Neural progenitor cell (in vitro differentiated cells): ENCODE data around the gene ARL2. TPM values are rescaled to one million over a fixed set of nuclear protein-coding genes. Genes with fewer than 3 reads are reported as not detected.

Source experiments
- DNase-seq: peaks from one replicate; pipeline ENCODE4 v3.0.0-alpha.2; 2016; ENCODE audit warnings: low spot score
- H2AFZ ChIP-seq: fragments of 200-600 bp; sonication (generic); replicated peaks from 2 replicates; pipeline ENCODE4 v1.6.1; 2016; ENCODE audit warnings: antibody characterized with exemption
- H3F3A ChIP-seq: fragments of 200-600 bp; sonication (generic); 2 replicates; pipeline ENCODE4 v1.6.1; 2016; ENCODE audit warnings: antibody characterized with exemption, low read depth
- H3K27ac ChIP-seq: fragments of 200-600 bp; sonication (generic); 2 replicates; pipeline ENCODE4 v1.5.1; 2016; ENCODE audit warnings: mild to moderate bottlenecking
- H3K27me3 ChIP-seq: fragments of 200-600 bp; sonication (generic); 2 replicates; pipeline ENCODE4 v1.6.1; 2016; ENCODE audit warnings: mild to moderate bottlenecking, moderate library complexity
- H3K36me3 ChIP-seq: fragments of 200-600 bp; sonication (generic); 2 replicates; pipeline ENCODE4 v1.5.1; 2016
- H3K4me1 ChIP-seq: fragments of 200-600 bp; sonication (generic); 2 replicates; pipeline ENCODE4 v1.6.1; 2016; ENCODE audit warnings: mixed run types
- H3K4me2 ChIP-seq: fragments of 200-600 bp; sonication (generic); 2 replicates; pipeline ENCODE4 v1.6.1; 2016
- H3K4me3 ChIP-seq: fragments of 200-600 bp; sonication (generic); 2 replicates; pipeline ENCODE4 v1.5.1; 2016
- H3K79me2 ChIP-seq: fragments of 200-600 bp; sonication (generic); 2 replicates; pipeline ENCODE4 v1.6.1; 2016; ENCODE audit warnings: low read depth
- H3K9ac ChIP-seq: fragments of 200-600 bp; sonication (generic); 2 replicates; pipeline ENCODE4 v1.6.1; 2016
- H3K9me3 ChIP-seq: fragments of 200-600 bp; sonication (generic); 2 replicates; pipeline ENCODE4 v1.5.1; 2016; ENCODE audit warnings: low read depth
- H4K20me1 ChIP-seq: fragments of 200-600 bp; sonication (generic); 2 replicates; pipeline ENCODE4 v1.6.1; 2016; ENCODE audit warnings: low read depth
- H3K27ac Mint-ChIP-seq: 3 replicates; pipeline ENCODE4 v1.8.0; 2021; ENCODE audit warnings: mixed read lengths
- H3K27me3 Mint-ChIP-seq: 2 replicates; pipeline ENCODE4 v1.8.0; 2022; ENCODE audit warnings: low read depth, mild to moderate bottlenecking, inconsistent platforms, moderate library complexity, mixed read lengths; ENCODE audit not compliant: insufficient read depth
- H3K36me3 Mint-ChIP-seq: 3 replicates; pipeline ENCODE4 v1.8.0; 2021; ENCODE audit warnings: mixed read lengths
- H3K4me1 Mint-ChIP-seq: 3 replicates; pipeline ENCODE4 v1.8.0; 2021; ENCODE audit warnings: mixed read lengths
- H3K4me3 Mint-ChIP-seq: 3 replicates; pipeline ENCODE4 v1.8.0; 2021; ENCODE audit warnings: mild to moderate bottlenecking, moderate library complexity, mixed read lengths
- H3K9me3 Mint-ChIP-seq: 3 replicates; pipeline ENCODE4 v1.8.0; 2020; ENCODE audit warnings: mixed read lengths
- CTCF ChIP-seq: fragments of 200-600 bp; sonication (generic); IDR thresholded peaks from 2 replicates; pipeline ENCODE4 v1.5.1; 2017; ENCODE audit warnings: antibody characterized with exemption, mild to moderate bottlenecking
- EZH2 ChIP-seq: fragments of 200-600 bp; sonication (generic); IDR thresholded peaks from 2 replicates; pipeline ENCODE4 v1.6.1; 2017; ENCODE audit warnings: antibody characterized with exemption, mild to moderate bottlenecking, moderate library complexity
- EZH2phosphoT487 ChIP-seq: fragments of 200-600 bp; sonication (generic); IDR thresholded peaks from 2 replicates; pipeline ENCODE4 v1.6.1; 2017; ENCODE audit warnings: antibody characterized with exemption
- total RNA-seq: library from RNA; depleted of rRNA; stranded (reverse); fragments of >200 nt; gene quantifications from 2 replicates; pipeline ENCODE4 v1.2.3, GENCODE V29; 2015; ENCODE audit warnings: low replicate concordance

ARL2 gene
- total RNA-seq, 1 donor from 2014 or later = 171 TPM

DNA sequence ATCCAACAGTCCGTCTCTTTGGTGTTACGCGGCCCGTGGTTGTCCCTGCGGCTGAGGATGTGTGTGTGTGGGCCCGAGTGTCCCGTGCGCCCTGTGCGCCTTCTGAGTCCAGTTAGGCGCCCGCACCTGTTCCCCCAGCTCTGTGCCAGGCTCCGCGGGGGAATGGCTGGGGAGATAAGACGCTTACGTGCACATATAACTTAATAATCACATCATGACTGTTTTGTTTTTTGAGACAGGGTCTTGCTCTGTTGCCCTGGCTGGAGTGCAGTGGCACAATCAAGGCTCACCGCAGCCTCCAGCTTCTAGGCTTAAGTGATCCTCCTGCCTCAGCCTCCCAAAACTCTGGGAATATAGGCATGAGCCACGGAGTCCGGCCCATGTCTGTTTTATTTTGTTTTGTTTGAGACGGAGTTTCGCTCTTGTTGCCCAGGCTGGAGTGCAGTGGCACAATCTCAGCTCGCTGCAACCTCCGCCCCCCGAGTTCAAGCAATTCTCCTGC lies 817 bp downstream of the ARL2 start:
- no peaks in the 10 kb centered on the region for H3K9me3 ChIP-seq
- no peaks in the 10 kb centered on the region for H4K20me1 ChIP-seq
- H3K4me2 ChIP-seq = peak overlapping the region; percentile 75
- H3K4me1 Mint-ChIP-seq = peaks cover 12% of the 10 kb centered on the region
- H3K36me3 ChIP-seq = no peaks in the 10 kb centered on the region
- H3K9ac ChIP-seq = peak overlapping the region; percentile 36
- H3K4me1 ChIP-seq = no peaks in the 10 kb centered on the region
- no peaks in the 10 kb centered on the region for H3K27me3 ChIP-seq
- H3K27me3 Mint-ChIP-seq = peaks cover under 1% of the 10 kb centered on the region
- peaks cover 23% of the 10 kb centered on the region for H3K36me3 Mint-ChIP-seq
- no peak for DNase-seq
- TF ChIP-seq EZH2phosphoT487 = no peak
- TF ChIP-seq EZH2 = no peak
- TF ChIP-seq CTCF = no peak
- H2AFZ ChIP-seq = peak overlapping the region; percentile 75
- no peak overlapping the region for H3K27ac Mint-ChIP-seq
- H3K4me3 Mint-ChIP-seq = peak overlapping the region; percentile 92
- H3K27ac ChIP-seq = peak overlapping the region; percentile 62
- H3F3A ChIP-seq = peaks cover 24% of the 10 kb centered on the region
- peak overlapping the region; percentile 61 for H3K4me3 ChIP-seq
- H3K79me2 ChIP-seq = peaks cover 22% of the 10 kb centered on the region
- H3K9me3 Mint-ChIP-seq = no peaks in the 10 kb centered on the region

DNA sequence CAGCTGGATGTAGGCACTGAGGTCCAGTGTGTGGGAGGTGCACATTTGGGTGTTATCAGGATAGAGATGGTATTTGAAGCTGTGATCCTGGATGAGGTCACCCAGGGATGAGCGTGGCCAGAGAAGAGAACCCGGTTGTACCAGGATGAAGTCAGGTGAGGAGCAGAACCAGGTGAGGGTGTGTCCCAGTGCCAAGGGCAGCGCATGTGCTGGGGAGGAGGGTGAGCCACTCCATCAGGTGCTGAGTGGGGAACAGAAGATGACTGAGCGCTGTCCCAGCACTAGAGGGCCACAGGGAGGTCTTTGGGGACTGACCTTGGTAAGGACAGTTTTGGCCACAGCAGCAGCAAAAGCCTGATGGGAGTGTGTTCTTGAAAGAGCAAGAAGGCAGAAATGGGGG lies 2.7 kb downstream of the ARL2 start:
- H3K4me1 ChIP-seq = no peaks in the 10 kb centered on the region
- Mint-ChIP-seq H3K4me1 (peaks cover 12% of the 10 kb centered on the region), H3K27ac (no peak overlapping the region), H3K9me3 (no peaks in the 10 kb centered on the region), H3K4me3 (peak overlapping the region; percentile 4), H3K36me3 (peaks cover 24% of the 10 kb centered on the region), H3K27me3 (peaks cover 2% of the 10 kb centered on the region)
- H4K20me1 ChIP-seq = no peaks in the 10 kb centered on the region
- H3K27ac ChIP-seq = no peak overlapping the region
- no peaks in the 10 kb centered on the region for H3K9me3 ChIP-seq
- H3K36me3 ChIP-seq = no peaks in the 10 kb centered on the region
- no peaks in the 10 kb centered on the region for H3K27me3 ChIP-seq
- no peak for DNase-seq
- peaks cover 22% of the 10 kb centered on the region for H3K79me2 ChIP-seq
- H2AFZ ChIP-seq = no peak overlapping the region
- H3F3A ChIP-seq = peaks cover 24% of the 10 kb centered on the region
- no peak for TF ChIP-seq EZH2phosphoT487
- no peak for TF ChIP-seq EZH2
- TF ChIP-seq CTCF = no peak
- H3K9ac ChIP-seq = no peak overlapping the region
- H3K4me3 ChIP-seq = no peak overlapping the region
- no peak overlapping the region for H3K4me2 ChIP-seq

DNA sequence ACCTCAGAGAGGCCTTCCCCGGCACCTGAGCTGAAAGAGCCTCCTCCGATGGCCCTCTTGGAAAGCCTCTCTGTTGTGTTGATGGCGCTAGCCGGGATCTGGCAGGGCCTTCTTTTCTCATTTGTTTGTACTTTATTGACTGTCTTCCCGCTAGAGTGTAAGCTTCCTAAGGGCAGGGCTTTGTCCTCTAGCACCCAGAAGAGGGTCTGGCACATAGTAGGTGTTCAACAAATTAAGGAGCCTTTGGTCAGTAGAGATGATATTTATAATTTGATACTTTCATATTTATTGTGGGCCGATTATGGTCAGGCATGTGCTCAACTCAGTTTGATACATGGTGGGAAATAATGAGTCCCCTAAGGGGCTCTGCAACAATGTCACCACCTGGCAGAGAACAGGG lies 4.0 kb downstream of the ARL2 start:
- H3K9me3 ChIP-seq = no peaks in the 10 kb centered on the region
- no peak overlapping the region for H3K27ac ChIP-seq
- H3K4me3 Mint-ChIP-seq = no peak overlapping the region
- H3K79me2 ChIP-seq = peaks cover 22% of the 10 kb centered on the region
- no peaks in the 10 kb centered on the region for H3K4me1 ChIP-seq
- peaks cover 24% of the 10 kb centered on the region for H3K36me3 Mint-ChIP-seq
- no peak overlapping the region for H2AFZ ChIP-seq
- peaks cover 2% of the 10 kb centered on the region for H3K27me3 Mint-ChIP-seq
- H3K27ac Mint-ChIP-seq = no peak overlapping the region
- H3K9me3 Mint-ChIP-seq = no peaks in the 10 kb centered on the region
- H3K4me3 ChIP-seq = no peak overlapping the region
- H3K4me2 ChIP-seq = no peak overlapping the region
- H3K4me1 Mint-ChIP-seq = peaks cover 12% of the 10 kb centered on the region
- no peaks in the 10 kb centered on the region for H3K36me3 ChIP-seq
- no peaks in the 10 kb centered on the region for H3K27me3 ChIP-seq
- no peaks in the 10 kb centered on the region for H4K20me1 ChIP-seq
- TF ChIP-seq EZH2phosphoT487 (no peak), EZH2 (no peak), CTCF (no peak)
- no peak overlapping the region for H3K9ac ChIP-seq
- H3F3A ChIP-seq = peaks cover 22% of the 10 kb centered on the region
- DNase-seq = no peak
